Measurements from ENCODE around the gene CHIC2.

Gene CHIC2

DNA sequence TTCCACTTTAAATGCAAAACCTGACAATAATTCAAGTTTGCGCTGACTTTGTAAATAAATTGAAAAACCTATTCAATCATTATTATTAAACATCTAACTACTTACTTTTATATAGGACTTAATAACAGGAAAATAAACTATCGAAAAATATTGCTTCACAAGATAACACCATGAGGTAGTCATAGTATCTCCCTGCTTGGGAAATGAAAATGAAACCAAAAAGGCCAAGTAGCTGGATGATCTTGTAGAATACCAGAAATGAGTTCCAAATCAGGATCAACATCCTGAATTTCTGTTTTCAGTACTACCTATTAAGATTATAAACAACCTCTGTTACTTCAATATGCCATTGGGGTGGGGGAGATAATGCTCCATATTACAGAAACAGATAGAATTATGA lies 58.9 kb downstream of the CHIC2 start:
- no peak for DNase-seq

DNA sequence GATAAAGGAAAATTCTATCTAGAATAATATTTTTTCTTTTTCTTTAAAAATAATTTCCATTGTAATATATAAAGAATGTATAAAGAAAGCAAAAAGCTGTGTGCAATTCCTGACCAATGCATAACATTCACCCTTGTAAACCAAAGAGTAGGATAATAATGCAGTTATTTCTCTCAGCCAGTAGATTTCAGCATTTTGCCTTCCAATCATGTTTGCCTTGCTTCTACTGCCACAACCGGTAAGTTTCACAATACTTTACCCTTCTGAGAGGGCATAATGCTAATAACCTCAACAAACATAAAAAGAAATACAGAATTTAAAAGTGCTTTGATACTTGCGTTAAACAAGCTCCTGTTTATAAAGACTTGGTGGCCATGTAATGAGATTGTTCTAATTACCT lies 59.9 kb downstream of the CHIC2 start:
- no peak for DNase-seq
- ATAC-seq, result no peak

More for the DNA sequence above, 58.9 kb downstream of the CHIC2 start:
- ATAC-seq, result no peak

DNA sequence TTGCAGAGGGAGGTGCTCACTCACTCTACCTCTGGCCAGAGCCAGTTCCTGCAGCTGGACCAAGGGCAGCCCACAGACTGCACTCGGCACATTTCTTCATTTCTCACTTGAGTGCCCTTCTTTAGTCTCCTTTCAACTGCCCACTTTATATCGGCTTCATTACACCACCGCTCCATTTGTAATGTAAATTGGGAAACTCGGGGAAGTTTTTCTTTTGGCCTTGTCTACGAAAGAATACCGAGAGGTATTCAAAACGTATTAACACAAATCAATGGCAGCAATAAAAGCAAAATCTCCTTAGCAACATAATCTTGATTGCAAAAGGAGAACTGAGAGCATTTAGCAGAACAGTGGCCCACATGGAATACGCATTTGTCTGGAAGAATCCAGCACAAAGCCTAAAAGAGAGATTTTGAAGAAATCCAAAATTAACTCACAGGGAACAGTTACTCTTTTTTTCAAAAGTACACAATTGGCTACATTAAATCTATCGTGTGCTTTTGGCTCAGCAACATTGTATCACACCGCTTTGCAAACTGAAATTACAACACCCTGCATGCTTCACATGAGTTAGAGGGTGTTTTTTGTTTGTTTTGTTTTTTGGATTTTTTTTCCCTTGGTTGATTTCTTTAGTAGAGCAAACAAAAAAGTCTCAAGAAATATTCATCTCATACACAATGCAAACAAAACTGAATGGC lies 62.6 kb downstream of the CHIC2 start:
- ATAC-seq (no peak), DNase-seq (no peak)

DNA sequence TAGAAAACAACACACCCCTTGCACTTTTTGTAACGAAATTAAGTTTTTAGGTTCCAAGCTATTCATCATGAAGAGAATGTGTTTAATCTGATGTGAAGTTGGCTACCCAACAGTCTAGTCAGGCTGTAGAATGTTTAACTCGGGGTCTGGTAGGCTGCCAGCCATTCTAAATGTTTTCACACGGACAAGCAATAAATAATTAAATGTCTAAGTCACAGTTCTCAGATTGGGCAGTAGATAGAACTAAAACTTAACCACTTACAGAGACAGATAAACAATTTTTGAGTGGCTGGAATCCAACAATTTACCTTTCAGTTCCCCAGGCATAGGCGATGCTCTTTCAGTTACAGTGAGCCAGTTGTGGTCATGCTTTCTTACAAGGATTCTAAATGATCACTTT lies 66.5 kb downstream of the CHIC2 start:
- ATAC-seq (no peak), DNase-seq (no peak)

DNA sequence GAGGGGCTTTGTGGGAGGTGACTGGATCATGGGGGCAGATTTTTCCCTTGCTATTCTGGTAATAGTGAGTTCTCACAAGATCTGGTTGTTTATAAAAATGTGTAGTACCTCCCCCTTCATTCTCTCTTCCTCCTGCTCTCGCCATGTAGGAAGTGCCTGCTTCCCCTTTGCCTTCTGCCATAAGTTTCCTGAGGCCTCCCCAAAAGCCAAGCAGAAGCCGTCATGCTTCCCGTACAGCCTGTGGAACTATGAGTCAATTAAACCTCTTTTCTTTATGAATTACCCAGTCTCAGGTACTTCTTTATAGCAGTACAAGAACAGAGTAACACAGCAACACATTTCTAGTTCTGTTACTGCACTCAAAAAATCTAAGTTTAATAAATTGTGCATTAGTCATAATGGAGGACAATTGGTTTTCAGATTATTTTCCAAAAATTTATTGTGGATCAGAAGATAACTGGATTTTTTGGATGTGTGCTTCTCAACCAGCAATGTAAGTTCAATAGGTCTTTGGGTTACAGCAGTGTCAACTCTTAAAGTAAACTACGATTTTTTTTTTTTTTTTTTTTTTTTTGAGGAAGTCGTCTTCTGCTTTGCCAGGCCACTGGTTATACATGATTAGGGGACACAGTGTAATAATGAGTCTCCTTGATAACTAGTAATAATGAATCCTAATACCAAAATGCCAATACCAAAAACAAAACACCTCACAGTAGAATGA lies 69.9 kb downstream of the CHIC2 start:
- no peak for DNase-seq
- no peak for ATAC-seq

DNA sequence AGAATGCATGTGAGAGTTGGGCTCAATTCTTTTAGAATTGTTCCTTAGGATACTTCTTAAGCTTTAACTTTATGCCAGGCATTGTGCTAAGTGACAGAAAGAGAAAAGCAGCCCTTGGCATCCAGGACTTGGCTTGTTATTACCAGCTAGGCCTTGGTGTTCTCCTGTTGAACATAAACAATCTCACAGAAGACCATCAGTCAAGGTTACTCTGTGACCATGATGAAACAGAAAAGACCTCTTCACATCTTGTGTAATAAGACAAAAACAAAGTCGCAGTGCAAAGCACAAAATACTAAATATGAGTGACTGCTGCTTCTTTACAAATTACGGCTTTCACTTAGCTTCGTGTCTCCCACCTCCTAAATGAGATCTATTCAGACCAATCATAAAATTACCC lies 71.6 kb downstream of the CHIC2 start:
- DNase-seq (no peak), ATAC-seq (no peak)

DNA sequence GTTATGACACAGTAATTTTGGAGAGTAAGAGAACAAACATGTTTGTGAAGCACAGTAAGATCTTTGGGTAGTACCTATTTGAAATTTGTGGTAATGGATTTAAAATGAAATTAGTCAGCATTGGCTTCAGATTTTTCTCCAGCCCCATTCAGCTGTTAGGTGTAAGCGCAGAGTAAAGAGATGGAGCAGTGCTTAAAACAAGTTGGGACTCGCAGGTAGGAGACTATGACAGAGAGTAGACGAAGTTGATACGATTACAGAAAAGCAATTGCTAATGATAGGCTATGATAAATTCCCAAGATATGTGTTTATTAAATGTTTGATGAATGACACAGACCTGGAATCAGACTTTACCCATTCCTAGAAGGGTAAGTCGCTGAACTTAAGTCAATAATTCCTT lies 72.6 kb downstream of the CHIC2 start:
- DNase-seq (no peak), ATAC-seq (no peak)

DNA sequence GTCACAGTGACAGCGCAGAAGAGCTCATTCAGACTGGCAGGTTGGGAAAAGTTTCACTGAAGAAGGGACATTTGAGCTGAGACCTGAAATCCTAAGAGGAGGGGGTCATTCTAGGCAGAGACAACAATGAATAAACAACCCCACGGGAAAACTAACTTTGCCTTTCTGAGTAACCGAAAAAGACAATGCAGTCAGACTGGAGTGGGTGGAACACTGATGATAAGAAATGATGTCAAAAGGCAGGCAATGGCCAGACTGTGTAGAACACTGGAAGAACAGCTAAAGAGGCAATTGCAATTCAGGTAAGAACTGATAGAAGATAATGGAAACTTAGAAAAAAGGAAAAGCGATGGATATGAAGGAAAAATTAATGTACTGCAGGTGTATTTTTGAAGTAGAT lies 73.8 kb downstream of the CHIC2 start:
- ATAC-seq (no peak), DNase-seq (no peak)

DNA sequence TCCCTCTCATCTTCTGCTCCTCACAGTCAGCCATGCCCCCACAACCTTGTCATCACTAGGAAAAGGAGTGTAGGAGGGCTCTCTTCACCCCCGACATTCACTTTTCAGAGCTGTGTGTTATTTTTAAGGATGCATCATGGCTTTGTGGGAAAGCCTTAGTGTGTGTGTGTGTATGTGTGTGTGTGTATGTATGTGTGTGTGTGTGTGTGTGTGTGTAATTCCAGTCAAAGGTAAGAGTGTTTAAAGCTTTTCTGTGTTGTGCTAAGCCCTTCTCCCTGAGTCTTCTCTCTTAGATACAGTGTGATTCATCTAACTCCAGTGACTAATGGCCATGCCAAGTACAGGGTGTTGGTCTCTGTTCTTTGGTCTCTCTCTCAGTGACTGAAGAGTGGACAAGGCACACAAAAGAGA lies 76.6 kb downstream of the CHIC2 start:
- ATAC-seq (no peak), DNase-seq (no peak)

DNA sequence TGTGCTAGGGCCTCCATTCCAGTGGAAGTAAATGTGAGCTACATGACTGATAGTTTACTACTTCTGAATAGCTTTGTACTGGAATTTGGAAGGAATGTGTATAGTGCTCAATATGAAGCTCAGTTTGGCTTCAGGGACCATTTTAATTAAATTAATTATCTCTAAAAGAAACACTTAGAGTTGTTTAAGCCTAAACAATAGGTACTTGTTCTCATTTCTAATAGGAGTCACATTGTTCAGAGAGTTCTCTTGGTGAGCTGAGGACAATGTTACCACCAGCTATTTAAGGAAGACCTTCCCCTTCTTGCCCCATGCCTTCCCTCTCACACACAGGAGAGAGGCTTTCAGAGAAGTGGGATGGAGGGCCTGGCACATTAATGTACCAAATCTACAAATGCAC lies 78.3 kb downstream of the CHIC2 start:
- no peak for DNase-seq
- ATAC-seq, result no peak

DNA sequence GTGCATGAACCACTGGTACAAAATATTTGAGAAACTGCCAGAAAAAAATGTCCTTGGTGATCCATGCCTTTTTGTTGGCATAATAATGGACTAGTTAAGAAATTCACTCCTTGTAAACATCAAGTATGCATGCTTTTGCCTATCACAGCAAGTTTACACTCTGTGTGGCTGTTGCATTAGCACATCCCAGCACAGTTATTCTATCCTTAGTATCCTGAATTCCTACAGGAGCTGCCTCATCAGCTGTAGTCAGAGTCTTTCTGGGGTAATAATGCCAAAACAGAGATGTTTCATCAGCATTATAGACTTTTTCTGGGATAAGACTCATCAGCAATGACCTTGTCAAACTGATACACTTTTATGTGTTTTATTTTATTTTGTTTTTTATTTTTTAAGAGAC lies 82.8 kb downstream of the CHIC2 start:
- ATAC-seq (no peak), DNase-seq (no peak)

DNA sequence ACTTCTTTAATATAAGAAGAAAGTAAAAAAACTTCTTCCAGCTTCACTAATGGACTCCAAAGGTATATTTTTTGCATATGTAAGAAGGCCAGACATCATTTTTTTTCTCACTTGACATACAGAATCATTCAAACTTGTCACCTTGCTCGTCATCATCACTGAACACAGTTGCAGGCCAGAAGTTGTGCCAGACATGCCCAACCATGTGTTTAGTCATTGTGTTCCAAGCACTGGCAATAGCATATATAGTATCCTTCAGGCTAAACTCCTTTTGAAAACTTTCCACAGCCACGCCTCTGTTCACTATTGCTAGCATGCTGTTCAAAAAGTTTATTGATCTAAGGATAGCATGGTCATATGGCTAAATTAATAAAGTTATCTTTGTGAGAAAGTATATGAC lies 83.3 kb downstream of the CHIC2 start:
- ATAC-seq, result no peak
- DNase-seq, result no peak

DNA sequence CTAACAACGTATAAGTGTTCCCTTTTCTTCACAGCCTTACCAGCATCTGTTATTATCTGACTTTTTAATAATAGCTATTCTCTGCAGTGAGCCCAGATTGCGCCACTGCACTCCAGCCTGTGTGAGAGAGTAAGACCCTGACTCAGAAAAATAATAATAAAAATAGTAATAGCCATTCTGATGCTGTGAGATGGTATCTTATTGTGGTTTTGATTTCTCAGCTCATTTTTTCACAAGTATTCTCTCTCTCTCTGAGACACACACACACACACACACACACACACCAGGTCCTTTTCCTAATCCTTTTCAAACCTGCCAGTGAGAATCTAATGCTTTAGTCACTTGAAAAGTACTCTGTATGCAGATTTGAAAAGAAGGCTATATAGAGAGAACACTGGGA lies 89.8 kb downstream of the CHIC2 start:
- ATAC-seq (no peak), DNase-seq (no peak)

DNA sequence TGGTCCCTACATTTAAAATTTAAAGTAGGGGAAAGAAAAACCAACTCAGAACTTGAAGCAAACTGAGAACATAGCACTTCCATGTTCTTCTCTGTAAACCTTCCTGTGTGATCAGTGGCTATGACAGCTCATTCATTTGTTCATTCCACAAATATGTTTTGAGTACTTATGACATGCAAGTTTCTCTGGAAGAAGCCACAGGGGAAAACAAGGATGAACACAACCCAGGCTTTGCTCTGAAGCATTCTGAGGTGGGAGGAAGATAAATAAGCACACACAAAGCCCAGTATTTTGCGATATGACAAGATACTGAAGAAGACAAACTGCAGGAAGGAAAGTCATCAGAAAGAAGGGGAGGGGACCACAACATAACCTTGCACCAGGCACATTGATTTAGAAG lies 96.4 kb downstream of the CHIC2 start:
- ATAC-seq, result no peak
- DNase-seq, result no peak

DNA sequence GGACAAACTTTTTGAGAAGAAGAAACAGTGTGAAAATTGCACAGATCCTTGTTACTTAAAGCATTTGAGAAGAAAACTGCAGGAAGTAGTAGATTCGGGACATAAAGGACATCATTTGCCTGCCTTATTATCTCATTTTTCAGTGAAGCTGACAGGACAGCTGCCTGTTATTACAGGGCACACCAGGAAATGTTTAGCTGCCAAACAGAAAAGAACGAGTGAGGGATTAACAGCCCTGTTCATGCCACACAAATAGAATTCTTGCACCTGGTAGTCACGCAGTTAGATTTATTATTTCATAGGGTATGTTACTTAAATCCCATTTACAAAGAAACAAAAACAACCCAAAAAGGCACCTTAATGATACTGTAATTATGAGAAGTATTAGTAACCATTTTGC lies 100.6 kb downstream of the CHIC2 start:
- DNase-seq (no peak), ATAC-seq (no peak)

DNA sequence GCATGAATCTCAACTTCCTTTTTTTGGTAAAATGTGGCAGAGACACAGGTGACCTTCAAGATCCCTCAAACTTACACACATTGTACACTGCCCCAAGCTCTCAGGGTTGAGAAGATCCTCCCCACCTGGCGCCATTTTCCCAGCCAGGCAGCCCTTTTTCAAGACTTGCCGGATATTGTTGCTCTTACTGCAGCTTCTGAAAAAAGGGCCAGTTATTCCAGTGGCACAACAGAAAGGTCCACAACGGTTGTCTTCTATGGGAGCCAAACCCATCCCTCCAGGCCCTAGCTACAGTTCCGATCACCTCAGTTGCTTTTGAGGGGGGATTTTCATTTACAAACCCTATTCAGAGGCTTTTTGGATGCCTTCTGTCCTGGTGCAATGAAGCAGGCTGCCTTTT lies 101.1 kb downstream of the CHIC2 start:
- ATAC-seq, result no peak
- no peak for DNase-seq

DNA sequence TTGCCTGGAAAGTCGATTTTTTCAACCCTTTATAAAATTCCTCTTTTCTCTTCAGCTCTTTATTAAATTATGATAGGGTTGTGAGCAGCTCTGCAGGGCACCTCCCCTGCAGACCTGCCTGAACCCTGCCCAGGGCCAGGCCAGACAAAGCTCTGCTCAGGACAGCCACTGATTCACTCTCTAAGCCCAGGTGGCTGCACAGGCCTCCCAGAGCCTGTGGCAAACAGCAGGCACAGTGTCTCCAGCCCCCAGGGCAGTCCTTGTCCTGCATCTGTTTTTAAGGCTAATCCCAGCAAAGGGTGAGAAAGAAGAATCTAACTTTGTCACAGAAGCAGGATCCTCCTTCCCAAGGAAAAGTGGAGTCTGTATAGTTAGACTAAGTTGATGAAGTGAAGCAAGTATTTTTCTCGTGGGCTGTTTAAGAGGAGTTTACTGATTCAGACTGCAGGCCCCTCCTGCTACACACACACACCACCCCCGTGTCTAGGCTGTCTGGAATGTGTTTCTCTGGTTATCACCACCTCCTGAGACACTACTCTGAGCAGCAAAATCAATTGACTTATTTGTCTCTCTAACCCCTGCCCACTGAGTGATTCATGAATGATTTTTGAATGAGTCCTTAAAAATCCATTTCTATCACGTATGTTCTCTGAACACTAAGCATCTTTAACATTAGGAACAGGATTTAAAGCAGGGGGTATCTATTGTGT lies 101.7 kb downstream of the CHIC2 start:
- ATAC-seq, result no peak
- no peak for DNase-seq

DNA sequence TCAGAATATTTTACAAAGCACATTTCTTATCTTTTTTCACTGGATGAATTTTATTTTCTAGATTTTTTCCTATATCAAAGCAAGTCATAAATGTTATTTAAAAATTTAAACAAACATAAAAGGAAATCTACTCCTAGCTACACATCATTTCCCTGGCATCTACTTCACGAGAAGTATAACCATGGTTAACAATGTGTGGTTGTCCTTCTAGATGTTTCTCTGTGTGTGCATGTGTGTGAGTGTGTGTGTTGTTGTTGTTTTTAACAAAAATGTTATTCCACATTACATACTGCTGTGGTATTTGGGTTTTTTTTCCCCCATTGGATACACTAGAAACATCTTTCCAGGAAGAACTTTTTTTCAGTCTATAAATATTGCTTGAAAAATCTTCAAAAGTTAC lies 103.1 kb downstream of the CHIC2 start:
- DNase-seq, result no peak
- ATAC-seq, result no peak

DNA sequence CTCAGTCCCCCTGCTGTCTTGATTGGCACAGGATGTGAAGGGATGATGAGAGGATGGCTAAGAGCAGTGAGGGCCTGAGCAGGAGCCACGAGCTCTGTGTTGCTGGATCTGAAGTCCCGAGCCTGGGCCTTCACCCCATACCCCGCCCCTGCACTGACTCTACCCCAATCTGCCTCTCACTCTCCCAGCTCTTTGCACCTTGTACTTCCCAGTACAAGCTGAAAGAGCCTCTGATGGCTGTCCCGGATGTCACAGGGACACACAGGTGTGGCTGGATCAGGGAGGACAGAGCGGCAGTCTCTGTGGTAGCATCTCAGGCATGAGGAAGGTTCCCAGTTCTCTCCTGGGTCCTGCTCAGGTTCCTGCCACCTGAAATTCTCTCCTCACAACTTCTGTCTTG lies 103.6 kb downstream of the CHIC2 start:
- no peak for ATAC-seq

More for the DNA sequence above, 103.6 kb downstream of the CHIC2 start:
- no peak for DNase-seq

Measured in stimulated activated naive CD8-positive, alpha-beta T cell treated with anti-CD3 and anti-CD28 coated beads, Interleukin-15, Interleukin-2, amounts not matched to agents 100 U/mL and 50 U/mL, for 24 hours (primary cell).